ENCODE results near the gene SPOP.
"Not testable (repeated sequence)": the region's sequence is repeated elsewhere in the genome, so short reads cannot be mapped to it uniquely, and the experiment has no call there.

SPOP gene

GRCh38 chr17:49695698-49696232 is 17.9 kb upstream of the SPOP start:
- no peak for DNase-seq (ENCODE audit: low read depth)

GRCh38 chr17:49694847-49695697 is 17.2 kb upstream of the SPOP start:
- no peak for DNase-seq (ENCODE audit: low read depth)

- DNase-seq (ENCODE audit: low read depth) = no peak
These were observed 14.9 kb upstream of the SPOP start for GRCh38 chr17:49692751-49693150.

- DNase-seq (ENCODE audit: low read depth) = no peak
These were observed 13.8 kb upstream of the SPOP start for GRCh38 chr17:49691677-49692191.

GRCh38 chr17:49691086-49691676 is 13.3 kb upstream of the SPOP start:
- DNase-seq (ENCODE audit: low read depth) = no peak

GRCh38 chr17:49690256-49690655 is 12.4 kb upstream of the SPOP start:
- DNase-seq (ENCODE audit: low read depth) = no peak

- no peak for DNase-seq (ENCODE audit: low read depth)
These were observed 11.0 kb upstream of the SPOP start for GRCh38 chr17:49688848-49689247.

GRCh38 chr17:49687878-49688491 is 10.1 kb upstream of the SPOP start:
- DNase-seq (ENCODE audit: low read depth) = peak; percentile 76

- no peak for DNase-seq (ENCODE audit: low read depth)
These were observed 3.4 kb upstream of the SPOP start for GRCh38 chr17:49681106-49681979.

- no peak for DNase-seq (ENCODE audit: low read depth)
These were observed 2.4 kb upstream of the SPOP start for GRCh38 chr17:49680314-49680713.

- DNase-seq (ENCODE audit: low read depth) = peak; percentile 88
These were observed 564 bp downstream of the SPOP start for GRCh38 chr17:49677134-49677932.

- DNase-seq (ENCODE audit: low read depth) = peak; percentile 55
These were observed 1.5 kb downstream of the SPOP start for GRCh38 chr17:49676276-49676868.

- DNase-seq (ENCODE audit: low read depth) = no peak
These were observed 3.4 kb downstream of the SPOP start for GRCh38 chr17:49674507-49674906.

GRCh38 chr17:49673679-49674078 is 4.2 kb downstream of the SPOP start:
- DNase-seq (ENCODE audit: low read depth) = not testable (repeated sequence)

- DNase-seq (ENCODE audit: low read depth) = no peak
These were observed 7.3 kb downstream of the SPOP start for GRCh38 chr17:49670641-49671040.

GRCh38 chr17:49670002-49670401 is 7.9 kb downstream of the SPOP start:
- no peak for DNase-seq (ENCODE audit: low read depth)

- no peak for DNase-seq (ENCODE audit: low read depth)
These were observed 10.0 kb downstream of the SPOP start for GRCh38 chr17:49667854-49668253.

- DNase-seq (ENCODE audit: low read depth) = no peak
These were observed 13.1 kb downstream of the SPOP start for GRCh38 chr17:49664706-49665211.

GRCh38 chr17:49659661-49660382 is 18.1 kb downstream of the SPOP start:
- no peak for DNase-seq (ENCODE audit: low read depth)

- DNase-seq (ENCODE audit: low read depth) = no peak
These were observed 21.6 kb downstream of the SPOP start for GRCh38 chr17:49656247-49656646.
